Hypothalamus (tissue), 51 donors: ENCODE results near the gene DGLUCY.
"Not testable (repeated sequence)": the region's sequence is repeated elsewhere in the genome, so short reads cannot be mapped to it uniquely, and the experiment has no call there.

Experiments used
- DNase-seq, 51 donors: peaks; one replicate each; lab custom pipeline; 2025; lab: John Stamatoyannopoulos, UW

The DGLUCY gene

GRCh38 chr14:91252871-91253794, 139.3 kb downstream of the DGLUCY start:
- DNase-seq = peak in 11 of 51 donors; percentile 11 to 58 (median 28)

- no peak for DNase-seq
Observed at GRCh38 chr14:91253795-91254323, 140.0 kb downstream of the DGLUCY start.

- no peak for DNase-seq
Observed at GRCh38 chr14:91254461-91254860, 140.6 kb downstream of the DGLUCY start.

- no peak for DNase-seq
Observed at GRCh38 chr14:91255026-91255695, 141.3 kb downstream of the DGLUCY start.

- no peak for DNase-seq
Observed at GRCh38 chr14:91256661-91257060, 142.8 kb downstream of the DGLUCY start.

GRCh38 chr14:91257328-91258010, 143.6 kb downstream of the DGLUCY start:
- DNase-seq = no peak

- peak in 2 of 51 donors; percentile 9 to 43 for DNase-seq
Observed at GRCh38 chr14:91258011-91258618, 144.2 kb downstream of the DGLUCY start.

- DNase-seq = no peak
Observed at GRCh38 chr14:91258876-91259275, 145.0 kb downstream of the DGLUCY start.

GRCh38 chr14:91261115-91261514, 147.2 kb downstream of the DGLUCY start:
- no peak for DNase-seq

- DNase-seq = no peak
Observed at GRCh38 chr14:91261986-91262549, 148.2 kb downstream of the DGLUCY start.

GRCh38 chr14:91263329-91263728, 149.5 kb downstream of the DGLUCY start:
- no peak for DNase-seq

- DNase-seq = no peak
Observed at GRCh38 chr14:91264151-91265150, 150.6 kb downstream of the DGLUCY start.

- no peak for DNase-seq
Observed at GRCh38 chr14:91265404-91265803, 151.5 kb downstream of the DGLUCY start.

GRCh38 chr14:91266276-91266675, 152.4 kb downstream of the DGLUCY start:
- DNase-seq = not testable (repeated sequence)

- DNase-seq = no peak
Observed at GRCh38 chr14:91267965-91268437, 154.1 kb downstream of the DGLUCY start.

- peak in 18 of 51 donors; percentile 16 to 62 (median 34) for DNase-seq
Observed at GRCh38 chr14:91269076-91269991, 155.5 kb downstream of the DGLUCY start.

- DNase-seq = no peak
Observed at GRCh38 chr14:91270188-91270587, 156.3 kb downstream of the DGLUCY start.

- DNase-seq = no peak
Observed at GRCh38 chr14:91270619-91271018, 156.7 kb downstream of the DGLUCY start.
